OCI-LY3 (cell line): ENCODE results near the gene ZBTB18.

ENCODE experiments used
- EZH2phosphoT487 ChIP-seq: fragments of 200-600 bp; shearing (Covaris generic); IDR thresholded peaks from 2 replicates; pipeline ENCODE4 v1.6.1; 2018; ENCODE audit warnings: antibody characterized with exemption, mixed run types, low read depth
- TF ChIP-seq, protein P1 (sequence below): fragments of 200-600, 300-600 bp; sonication (generic); IDR thresholded peaks from 2 replicates; pipeline ENCODE4 v1.5.1; 2014; ENCODE audit warnings: antibody characterized with exemption, low read length, low read depth

DNA sequence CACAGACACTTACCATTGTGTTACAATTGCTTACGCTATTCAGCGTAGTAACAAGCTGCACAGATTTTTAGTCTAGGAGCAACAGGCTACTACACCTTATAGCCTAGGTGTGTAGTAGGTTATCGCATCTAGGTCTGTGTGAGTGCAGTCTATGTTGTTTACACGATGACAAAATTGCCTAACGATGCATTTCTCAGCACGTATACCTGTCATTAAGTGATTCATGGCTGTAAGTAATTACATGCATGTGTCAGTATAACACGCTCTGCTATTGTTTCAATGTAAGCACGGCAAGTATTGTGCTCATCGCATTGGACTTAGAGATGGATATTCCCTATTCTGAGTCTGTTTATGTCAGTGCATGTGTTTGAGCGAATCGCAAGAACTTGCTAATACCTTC lies 15.7 kb upstream of the ZBTB18 start:
- TF ChIP-seq, protein P1, sequence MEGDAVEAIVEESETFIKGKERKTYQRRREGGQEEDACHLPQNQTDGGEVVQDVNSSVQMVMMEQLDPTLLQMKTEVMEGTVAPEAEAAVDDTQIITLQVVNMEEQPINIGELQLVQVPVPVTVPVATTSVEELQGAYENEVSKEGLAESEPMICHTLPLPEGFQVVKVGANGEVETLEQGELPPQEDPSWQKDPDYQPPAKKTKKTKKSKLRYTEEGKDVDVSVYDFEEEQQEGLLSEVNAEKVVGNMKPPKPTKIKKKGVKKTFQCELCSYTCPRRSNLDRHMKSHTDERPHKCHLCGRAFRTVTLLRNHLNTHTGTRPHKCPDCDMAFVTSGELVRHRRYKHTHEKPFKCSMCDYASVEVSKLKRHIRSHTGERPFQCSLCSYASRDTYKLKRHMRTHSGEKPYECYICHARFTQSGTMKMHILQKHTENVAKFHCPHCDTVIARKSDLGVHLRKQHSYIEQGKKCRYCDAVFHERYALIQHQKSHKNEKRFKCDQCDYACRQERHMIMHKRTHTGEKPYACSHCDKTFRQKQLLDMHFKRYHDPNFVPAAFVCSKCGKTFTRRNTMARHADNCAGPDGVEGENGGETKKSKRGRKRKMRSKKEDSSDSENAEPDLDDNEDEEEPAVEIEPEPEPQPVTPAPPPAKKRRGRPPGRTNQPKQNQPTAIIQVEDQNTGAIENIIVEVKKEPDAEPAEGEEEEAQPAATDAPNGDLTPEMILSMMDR, result no peak
- TF ChIP-seq EZH2phosphoT487, result no peak
